ENCODE measurements around the gene SF3B1. TPM values are rescaled to one million over a fixed set of nuclear protein-coding genes. Genes with fewer than 3 reads are reported as not detected.
"Not testable (repeated sequence)": the region's sequence is repeated elsewhere in the genome, so short reads cannot be mapped to it uniquely, and the experiment has no call there.

Gene SF3B1
- total RNA-seq (100 to 1,000 TPM; 189 to 432 TPM), polyA plus RNA-seq (100 to 1,000 TPM; 126 to 275 TPM)
- long read RNA-seq, donor 1, full-length matches to known transcripts: 41 of 100 reads
- long read RNA-seq, donor 1, partial matches to known transcripts: 46 of 100 reads
- long read RNA-seq, donor 1, other reads (novel, unspliced or antisense): 13 of 100 reads
- long read RNA-seq, donor 2, transcript SF3B1-211 (4 exons, 2,127 nt): major isoform, 9 of 32 reads
- long read RNA-seq, donor 2, partial matches to known transcripts: 17 of 32 reads
- long read RNA-seq, donor 2, other reads (novel, unspliced or antisense): 0 of 32 reads
- long read RNA-seq, donor 3, full-length matches to known transcripts: 20 of 71 reads
- long read RNA-seq, donor 3, partial matches to known transcripts: 51 of 71 reads
- long read RNA-seq, donor 3, other reads (novel, unspliced or antisense): 0 of 71 reads
- long read RNA-seq, donor 4, full-length matches to known transcripts: 18 of 478 reads
- long read RNA-seq, donor 4, partial matches to known transcripts: 272 of 478 reads
- long read RNA-seq, donor 4, other reads (novel, unspliced or antisense): 188 of 478 reads
- long read RNA-seq, donor 5, full-length matches to known transcripts: 60 of 147 reads
- long read RNA-seq, donor 5, partial matches to known transcripts: 79 of 147 reads
- long read RNA-seq, donor 5, other reads (novel, unspliced or antisense): 8 of 147 reads

GRCh38 chr2:197434541-197435513 is at the start of gene SF3B1:
Gene SF3B1 (minus strand): TSS chr2:197435028. CDS start chr2:197434999, 29 bp downstream.
- ATAC-seq (ENCODE audit: insufficient read depth, low FRiP score) (peak; percentile 99), DNase-seq (peak; percentile 99)
- Histone ChIP-seq H3K4me1 (ENCODE audit: control insufficient read depth in 5 of 5, insufficient read depth in 5 of 5, low read length in 5 of 5) (peaks cover 4 to 23% (median 12%) of the 10 kb centered on the region in 5 donors), H3K4me3 (peak within 1 kb of the TSS; percentile 86), H3K9me3 (ENCODE audit: control insufficient read depth in 4 of 4, insufficient read depth in 3 of 4, low read length in 3 of 4) (no peaks in the 10 kb centered on the region), H3K27ac (ENCODE audit: low read depth in 1 of 2, low read length in 1 of 2) (peak within 1 kb of the TSS; percentile 93 to 99), H3K27me3 (ENCODE audit: control insufficient read depth in 3 of 3, insufficient read depth in 3 of 3, low read length in 2 of 3) (no peaks in the 10 kb centered on the region), H3K9ac (ENCODE audit: insufficient read depth in 1 of 2, low read length in 2 of 2) (peak within 1 kb of the TSS; percentile 99 to 100), H3K36me3 (ENCODE audit: control insufficient read depth in 4 of 4, insufficient read depth in 4 of 4, low read length in 4 of 4) (peaks cover 0 to 7% (median 0%) of the 10 kb centered on the region in 4 donors)
- no peak for TF ChIP-seq CTCF (IDR thresholded peaks at IDR 0.05; ENCODE audit: control extremely low read depth, extremely low read depth)
- WGBS, 2 donors: 1% methylated on average over 74 of the region's 74 CpGs

GRCh38 chr2:197484248-197484647 is 49.4 kb upstream of the SF3B1 start:
- not testable (repeated sequence) for ATAC-seq (ENCODE audit: insufficient read depth, low FRiP score)

DNA sequence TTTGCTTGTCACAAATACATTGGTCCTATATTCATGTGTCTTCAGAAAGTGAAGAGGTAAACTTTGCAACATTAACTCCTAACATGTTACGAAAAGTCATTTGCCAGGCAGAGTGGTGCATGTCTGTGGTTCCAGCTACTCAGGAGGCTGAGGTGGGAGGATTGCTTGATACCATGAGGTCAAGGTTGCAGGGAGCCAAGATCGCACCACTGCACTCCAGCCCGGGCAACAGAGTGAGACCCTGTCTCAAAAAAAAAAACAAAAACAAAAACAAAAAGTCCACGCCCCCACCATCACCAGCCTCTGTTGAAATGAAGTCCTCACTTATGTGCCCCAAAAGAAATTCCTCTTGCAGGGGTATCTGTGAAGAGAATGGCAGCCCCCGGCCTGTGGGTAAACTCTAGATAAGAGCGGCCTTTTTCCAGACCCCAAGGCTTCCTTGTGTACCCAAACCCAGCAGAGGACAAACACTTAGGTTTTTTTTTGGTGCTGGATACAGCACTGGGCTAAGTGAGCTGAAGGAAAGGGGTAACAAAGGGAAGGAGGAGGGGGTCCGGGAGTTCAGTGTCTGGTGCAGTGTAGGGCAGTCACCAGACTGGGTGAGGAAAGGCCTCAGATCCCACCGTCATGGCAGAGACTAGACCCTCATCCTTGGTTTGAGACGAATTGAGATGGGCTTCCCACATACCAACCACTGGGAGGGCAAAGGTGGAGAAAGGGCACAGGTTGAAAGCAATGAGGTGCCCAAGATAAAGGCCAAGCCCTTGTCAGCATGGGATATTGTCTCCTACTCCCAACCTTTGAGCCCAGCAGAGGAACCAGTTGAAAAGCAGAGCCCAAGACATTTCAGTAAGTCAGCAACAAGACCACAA is 45.6 kb upstream of the SF3B1 start:
- 93 to 94% methylated on average over 9 of the region's 9 CpGs for WGBS, 2 donors
- H3K9ac ChIP-seq (ENCODE audit: insufficient read depth in 1 of 2, low read length in 2 of 2): no peak overlapping the region
- peaks cover under 1 to 20% (median 14%) of the 10 kb centered on the region in 4 donors for H3K36me3 ChIP-seq (ENCODE audit: control insufficient read depth in 4 of 4, insufficient read depth in 4 of 4, low read length in 4 of 4)
- H3K4me1 ChIP-seq (ENCODE audit: control insufficient read depth in 5 of 5, insufficient read depth in 5 of 5, low read length in 5 of 5): peaks cover 0 to 2% (median 0%) of the 10 kb centered on the region in 5 donors
- ATAC-seq (ENCODE audit: insufficient read depth, low FRiP score) (no peak), DNase-seq (no peak)
- no peak overlapping the region for H3K4me3 ChIP-seq
- no peaks in the 10 kb centered on the region for H3K27me3 ChIP-seq (ENCODE audit: control insufficient read depth in 3 of 3, insufficient read depth in 3 of 3, low read length in 2 of 3)
- peaks cover 0 to 5% (median 0%) of the 10 kb centered on the region in 4 donors for H3K9me3 ChIP-seq (ENCODE audit: control insufficient read depth in 4 of 4, insufficient read depth in 3 of 4, low read length in 3 of 4)
- no peak for TF ChIP-seq CTCF (IDR thresholded peaks at IDR 0.05; ENCODE audit: control extremely low read depth, extremely low read depth)
- H3K27ac ChIP-seq (ENCODE audit: low read depth in 1 of 2, low read length in 1 of 2): no peak overlapping the region

More at GRCh38 chr2:197484248-197484647, 49.4 kb upstream of the SF3B1 start:
- not testable (repeated sequence) for H3K27me3 ChIP-seq (ENCODE audit: control insufficient read depth in 3 of 3, insufficient read depth in 3 of 3, low read length in 2 of 3); H3K4me3 ChIP-seq; H3K4me1 ChIP-seq (ENCODE audit: control insufficient read depth in 5 of 5, insufficient read depth in 5 of 5, low read length in 5 of 5); H3K9ac ChIP-seq (ENCODE audit: insufficient read depth in 1 of 2, low read length in 2 of 2); DNase-seq; H3K27ac ChIP-seq (ENCODE audit: low read depth in 1 of 2, low read length in 1 of 2); H3K9me3 ChIP-seq (ENCODE audit: control insufficient read depth in 4 of 4, insufficient read depth in 3 of 4, low read length in 3 of 4)
- 96 to 97% methylated on average over 3 of the region's 3 CpGs for WGBS, 2 donors
- H3K36me3 ChIP-seq (ENCODE audit: control insufficient read depth in 4 of 4, insufficient read depth in 4 of 4, low read length in 4 of 4): peaks cover 12 to 27% (median 21%) of the 10 kb centered on the region in 4 donors
